Non-pigmented ciliary epithelial cell (primary cell): ENCODE data around the gene UBE2Q1.

Experiments
- DNase-seq: peaks from one replicate; pipeline ENCODE4 v3.0.0-alpha.2; 2010; ENCODE audit warnings: low read depth

Gene UBE2Q1

DNA sequence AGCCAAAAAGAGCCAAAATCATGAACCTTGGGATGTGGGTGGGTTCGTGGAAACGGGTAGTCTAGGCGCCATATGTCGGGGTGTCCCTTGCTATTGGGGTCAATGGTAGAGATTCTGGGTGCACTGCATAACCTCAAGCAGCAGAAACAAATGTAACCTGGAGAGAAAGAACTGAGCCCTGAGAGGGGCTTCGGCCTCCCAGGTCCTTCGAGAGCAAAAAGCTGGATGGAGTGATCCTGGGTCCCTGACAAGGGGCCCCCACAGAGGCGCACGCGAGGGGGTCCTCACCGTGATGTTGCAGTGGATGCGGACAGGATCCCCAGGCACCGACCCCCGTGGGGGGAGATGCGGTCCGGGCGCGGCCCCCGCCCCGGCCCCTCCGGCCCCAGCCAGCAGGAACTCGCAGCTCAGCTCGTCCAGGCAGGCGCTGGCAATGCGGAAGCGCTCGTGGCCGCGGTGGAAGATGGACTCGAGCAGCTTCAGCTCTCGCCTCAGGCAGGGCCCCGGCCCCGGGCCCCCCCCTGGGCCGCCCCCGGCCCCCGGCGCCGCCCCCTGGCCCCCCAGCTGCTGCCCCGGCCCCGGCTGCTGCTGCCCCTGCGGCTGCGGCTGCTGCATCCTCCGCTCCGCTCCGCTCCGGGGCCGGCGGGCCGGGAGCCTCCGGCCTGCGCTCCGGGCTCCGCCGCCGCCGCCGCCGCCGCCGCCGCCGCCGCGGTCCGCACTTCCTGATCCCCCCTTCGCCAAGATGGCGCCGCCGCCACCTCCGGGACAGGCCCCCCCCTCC lies at the start of gene UBE2Q1:
Gene UBE2Q1, minus strand, starts transcription at position 724 of the 781 bp plus-strand sequence. Its CDS starts 109 bp downstream, at position 615.
- no peak for DNase-seq

GRCh38 chr1:154607609-154608396 lies 49.3 kb upstream of the UBE2Q1 start, which contains the start of gene ADAR:
Gene ADAR (minus strand): TSS chr1:154608186. CDS start chr1:154608006, 180 bp downstream.
- DNase-seq, result peak; percentile 87

- no peak for DNase-seq
Measured at GRCh38 chr1:154607106-154607608, 48.7 kb upstream of the UBE2Q1 start.

DNA sequence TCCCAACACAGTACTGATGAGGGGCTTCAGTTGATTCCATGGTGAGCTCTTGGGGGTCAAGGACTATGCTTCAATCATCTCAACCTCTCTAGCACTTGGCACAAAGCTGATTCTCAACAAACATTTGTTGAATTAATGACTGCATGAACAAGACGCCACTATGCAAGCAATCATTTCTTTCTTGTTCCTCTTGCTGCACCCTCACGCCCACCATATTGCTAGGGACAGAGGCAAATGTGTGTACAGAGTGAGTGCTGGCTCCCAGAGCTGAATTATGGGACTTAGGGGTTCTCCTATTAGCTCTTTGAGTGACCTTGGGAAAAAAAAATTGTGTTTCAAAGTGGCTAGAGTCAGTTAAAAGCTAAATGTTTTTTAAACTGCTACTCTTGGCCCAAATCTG lies 47.1 kb upstream of the UBE2Q1 start:
- no peak for DNase-seq

- no peak for DNase-seq
Measured at GRCh38 chr1:154603317-154603716, 44.9 kb upstream of the UBE2Q1 start.

GRCh38 chr1:154599658-154600057 lies 41.2 kb upstream of the UBE2Q1 start:
- DNase-seq, result no peak

DNA sequence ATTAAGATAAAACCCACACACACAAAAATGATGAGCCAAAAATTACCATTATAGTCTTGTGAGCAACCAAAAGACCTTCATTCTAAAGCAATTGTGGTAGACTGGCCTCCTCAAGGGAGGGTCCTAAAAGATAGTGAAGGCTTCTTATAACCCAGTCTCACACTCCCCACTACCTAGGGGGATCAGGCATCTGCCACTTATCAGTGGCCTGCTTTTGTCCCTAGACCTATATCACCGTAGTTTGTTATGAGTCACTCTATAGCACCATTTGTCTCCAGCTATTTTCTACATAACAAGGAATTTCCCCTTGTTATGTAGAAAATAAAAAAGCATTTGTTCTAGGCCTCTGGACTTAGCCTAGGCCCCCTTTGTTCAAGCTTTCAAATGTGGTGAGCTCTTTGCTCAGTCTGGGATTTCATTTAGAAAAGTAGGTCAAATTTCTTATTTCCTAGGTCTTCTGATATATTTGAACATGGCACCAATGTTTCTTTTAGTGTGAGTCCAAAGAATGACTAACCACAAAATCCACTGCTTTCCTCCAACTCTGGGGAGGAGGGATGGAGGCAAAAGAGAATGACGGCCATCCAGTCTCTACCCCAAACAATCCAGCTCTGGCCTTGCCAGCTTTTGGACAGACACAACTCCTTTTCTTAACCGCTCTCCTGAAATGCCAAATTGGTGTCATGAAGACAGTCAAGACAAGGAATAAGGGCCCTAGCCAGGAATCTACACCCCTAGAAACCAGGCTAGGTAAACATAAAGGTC lies 40.6 kb upstream of the UBE2Q1 start:
- DNase-seq, result no peak

- DNase-seq, result no peak
Measured at GRCh38 chr1:154595621-154596020, 37.2 kb upstream of the UBE2Q1 start.

- no peak for DNase-seq
Measured at GRCh38 chr1:154594811-154595210, 36.3 kb upstream of the UBE2Q1 start.

DNA sequence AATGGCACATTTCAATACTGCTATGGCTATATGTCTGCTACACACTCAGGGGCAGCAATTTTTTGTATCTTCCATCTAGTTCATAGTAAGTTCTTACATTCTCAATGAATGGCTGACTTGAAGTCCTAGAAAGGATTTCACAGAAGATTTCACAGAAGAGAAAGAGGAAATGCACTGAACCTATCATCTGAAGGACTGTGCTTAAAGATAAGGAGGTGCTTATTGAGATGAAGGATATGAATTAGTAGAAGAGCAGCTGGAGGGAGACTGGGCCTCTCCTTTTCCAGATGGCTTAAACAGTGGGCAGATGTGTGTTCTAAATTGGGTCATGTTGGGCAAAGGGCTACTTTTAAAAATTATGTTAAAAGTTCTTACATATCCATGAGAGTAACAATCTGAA lies 34.9 kb upstream of the UBE2Q1 start:
- no peak for DNase-seq

- no peak for DNase-seq
Measured at GRCh38 chr1:154591206-154591605, 32.7 kb upstream of the UBE2Q1 start.

- DNase-seq, result no peak
Measured at GRCh38 chr1:154590756-154591155, 32.3 kb upstream of the UBE2Q1 start.

GRCh38 chr1:154589780-154590179 lies 31.3 kb upstream of the UBE2Q1 start:
- DNase-seq, result no peak

DNA sequence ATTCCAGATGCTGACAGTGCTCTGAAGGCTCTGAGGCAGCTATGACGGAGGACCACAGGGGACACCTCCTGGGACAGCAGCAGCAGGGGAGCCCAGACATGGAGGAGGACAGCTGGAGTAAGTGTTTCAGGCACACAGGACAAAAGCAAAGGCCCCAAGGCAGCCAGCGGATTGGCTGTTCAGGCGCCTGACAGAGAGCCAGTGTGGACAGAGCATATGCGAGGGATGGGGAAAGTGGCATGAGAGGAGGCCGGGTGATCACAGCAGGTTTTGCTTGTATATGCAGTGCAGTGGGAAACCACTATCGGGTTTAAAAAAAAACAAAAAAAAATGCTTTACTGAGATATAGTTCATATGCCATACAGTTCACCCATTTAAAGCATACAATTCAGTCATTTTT lies 28.2 kb upstream of the UBE2Q1 start:
- DNase-seq, result no peak

DNA sequence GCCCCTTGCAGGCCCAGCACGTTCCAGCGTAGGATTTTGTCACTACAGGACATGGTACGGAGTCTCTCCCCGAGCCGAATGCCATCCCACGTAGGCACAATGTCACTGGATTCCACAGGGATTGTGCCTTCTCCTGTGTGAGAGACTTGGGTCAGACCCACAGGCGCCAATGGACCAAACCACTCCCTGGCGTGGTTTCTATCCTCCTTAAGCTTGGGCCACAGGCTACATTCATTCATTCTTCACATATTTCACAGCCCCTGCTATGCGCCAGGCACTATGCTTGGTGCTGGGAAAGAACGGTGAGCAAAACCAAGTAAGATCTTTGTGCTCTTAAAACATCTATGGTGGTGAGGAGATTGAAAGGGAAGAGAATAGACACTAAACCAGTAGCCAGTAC lies 27.8 kb upstream of the UBE2Q1 start:
- DNase-seq, result no peak

- no peak for DNase-seq
Measured at GRCh38 chr1:154584267-154584994, 26.0 kb upstream of the UBE2Q1 start.

DNA sequence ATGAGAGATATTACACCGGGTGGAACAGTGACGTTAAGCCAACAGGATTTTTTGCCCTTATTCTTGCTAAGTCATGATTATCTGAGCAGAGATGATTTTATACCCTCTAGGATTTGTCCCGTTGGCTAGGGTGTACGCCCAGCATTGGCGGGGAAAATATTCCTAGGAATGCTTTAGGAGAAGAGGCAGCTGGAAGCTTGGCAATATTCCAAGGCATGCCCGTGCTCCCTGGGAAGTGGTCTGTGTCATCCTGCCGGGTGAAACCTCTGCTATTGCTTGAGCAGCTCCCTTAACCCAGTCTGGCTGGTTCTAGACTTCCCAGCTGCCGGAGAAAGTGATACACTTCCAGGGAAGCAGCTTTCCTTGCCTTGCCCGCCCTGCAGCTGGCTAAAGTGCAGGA lies 25.3 kb upstream of the UBE2Q1 start:
- no peak for DNase-seq

DNA sequence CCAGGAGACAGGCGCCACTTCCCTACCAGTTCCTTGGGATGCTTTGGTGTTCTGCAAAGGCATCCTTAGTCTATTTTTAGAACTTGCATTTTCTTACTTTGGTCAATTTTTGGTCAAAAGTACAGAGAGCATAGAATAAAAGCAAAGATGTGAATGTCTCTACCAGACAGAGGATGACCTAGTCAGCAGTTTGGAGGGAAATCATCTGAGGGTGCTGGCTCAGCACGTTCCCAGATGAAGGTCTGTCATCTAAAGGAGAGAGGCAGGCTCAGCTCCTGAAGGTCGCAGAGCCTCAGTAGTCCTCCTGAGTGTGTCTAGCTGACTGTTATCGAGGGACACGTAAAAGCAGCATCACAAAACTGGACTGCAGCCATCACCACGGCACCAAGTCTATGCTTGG lies 24.4 kb upstream of the UBE2Q1 start:
- DNase-seq, result no peak

DNA sequence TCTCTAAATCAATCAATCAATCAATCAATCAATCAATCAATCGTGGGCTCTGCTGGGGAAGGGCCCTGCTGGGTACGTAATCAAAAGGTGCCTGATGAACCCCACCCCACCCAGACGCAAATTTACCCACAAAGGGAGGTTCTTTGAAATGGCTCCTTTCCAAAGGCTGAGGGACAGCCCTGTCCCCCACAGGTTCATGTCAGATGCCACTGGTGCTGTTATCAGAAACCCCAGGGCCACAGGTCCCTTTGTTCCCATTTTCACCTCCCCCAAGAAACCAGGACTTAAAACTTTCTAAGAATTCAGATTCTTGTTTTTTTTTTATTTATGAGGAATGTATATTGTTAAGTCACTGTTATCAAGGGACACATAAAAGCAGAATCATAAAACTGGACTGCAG lies 23.3 kb upstream of the UBE2Q1 start:
- no peak for DNase-seq

DNA sequence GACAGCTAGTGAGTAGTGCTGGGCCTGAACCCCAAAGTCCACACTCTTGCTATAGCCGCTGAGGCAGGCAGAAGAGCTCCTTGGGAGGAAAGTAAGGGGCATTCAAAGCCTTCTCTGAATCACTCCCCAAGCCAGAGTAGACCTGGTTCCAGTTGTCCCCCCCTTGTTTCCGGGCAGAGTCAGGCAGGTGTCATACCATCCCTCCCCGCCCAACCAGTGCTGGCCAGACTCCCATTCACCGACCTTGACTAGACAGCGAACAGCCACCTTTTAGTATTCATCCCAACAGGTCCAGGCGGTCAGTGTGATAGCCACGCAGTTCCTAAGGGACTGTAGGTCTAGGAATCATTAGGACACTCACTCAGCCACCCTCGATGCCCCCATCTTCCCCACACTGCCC lies 20.9 kb upstream of the UBE2Q1 start:
- no peak for DNase-seq

DNA sequence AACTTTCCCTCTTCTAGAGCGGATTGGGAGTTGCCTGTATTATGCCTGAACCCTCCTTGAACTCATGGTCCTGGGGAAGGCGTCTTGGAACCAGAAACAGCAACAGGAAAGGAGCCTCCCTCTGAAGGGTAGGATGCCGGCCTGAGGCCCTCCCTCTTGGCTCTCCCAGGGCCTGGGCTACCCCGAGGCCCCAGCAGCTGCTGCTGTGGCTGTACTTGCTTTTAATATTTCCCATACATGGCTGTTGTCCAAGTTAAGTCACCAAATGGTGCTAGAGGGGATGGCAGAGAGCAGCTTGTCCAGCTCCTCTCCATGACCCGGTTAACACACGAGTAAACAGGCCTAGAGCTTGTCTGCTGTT lies 19.6 kb upstream of the UBE2Q1 start:
- no peak for DNase-seq
